Colon (tissue), 2 donors: ENCODE data around the gene SFMBT1.

Source experiments
- FAIRE-seq: peaks from 2 replicates; lab custom pipeline; 2012; peaks lifted over from hg19 to GRCh38; lab: Jason Lieb, UNC
- donor health status: control.
- donor health status: control.

SFMBT1 gene

GRCh38 chr3:52881871-52882270 is 164.0 kb downstream of the SFMBT1 start:
- no peak for FAIRE-seq

DNA sequence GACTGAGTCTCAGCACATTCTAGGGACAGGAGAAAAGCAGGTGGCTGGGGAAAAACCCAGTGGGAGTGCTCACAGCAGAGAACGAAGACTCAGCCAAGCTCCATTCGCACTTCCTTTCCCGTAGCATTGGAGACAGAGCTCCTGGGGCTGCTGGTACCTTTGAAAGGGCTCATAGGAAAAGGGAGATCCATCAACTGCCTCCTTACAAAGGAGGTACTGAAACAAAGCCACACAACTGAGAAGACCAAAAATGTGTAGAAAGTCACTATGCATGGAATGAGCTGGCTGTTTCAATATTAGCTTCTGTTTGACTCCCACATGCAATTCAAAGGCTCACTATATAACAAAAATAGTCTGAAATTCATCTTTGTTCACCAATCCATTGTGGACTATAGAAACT is 165.4 kb downstream of the SFMBT1 start:
- FAIRE-seq: no peak

GRCh38 chr3:52880047-52880446 is 165.8 kb downstream of the SFMBT1 start:
- no peak for FAIRE-seq

DNA sequence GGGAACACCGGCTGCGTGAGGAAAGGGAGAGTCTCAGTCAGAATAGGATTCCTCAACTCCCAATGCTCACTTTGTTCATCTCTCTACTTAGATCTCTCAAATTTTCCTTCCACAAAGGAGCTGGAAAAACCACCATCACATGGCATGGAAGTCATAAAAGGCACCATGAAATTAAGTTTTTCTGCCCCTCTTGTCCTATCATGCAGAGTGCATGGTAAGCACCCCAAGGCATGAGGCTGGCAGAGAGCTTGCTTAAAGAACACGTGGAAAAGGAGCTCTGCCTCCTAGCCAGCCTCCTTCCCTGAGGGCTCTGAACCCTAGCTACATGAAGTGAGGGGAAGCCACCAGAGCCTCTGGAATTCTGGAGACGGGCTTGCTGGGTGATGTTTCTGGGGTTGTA is 166.3 kb downstream of the SFMBT1 start:
- no peak for FAIRE-seq

- no peak for FAIRE-seq
Observed at GRCh38 chr3:52879090-52879489, 166.8 kb downstream of the SFMBT1 start.

DNA sequence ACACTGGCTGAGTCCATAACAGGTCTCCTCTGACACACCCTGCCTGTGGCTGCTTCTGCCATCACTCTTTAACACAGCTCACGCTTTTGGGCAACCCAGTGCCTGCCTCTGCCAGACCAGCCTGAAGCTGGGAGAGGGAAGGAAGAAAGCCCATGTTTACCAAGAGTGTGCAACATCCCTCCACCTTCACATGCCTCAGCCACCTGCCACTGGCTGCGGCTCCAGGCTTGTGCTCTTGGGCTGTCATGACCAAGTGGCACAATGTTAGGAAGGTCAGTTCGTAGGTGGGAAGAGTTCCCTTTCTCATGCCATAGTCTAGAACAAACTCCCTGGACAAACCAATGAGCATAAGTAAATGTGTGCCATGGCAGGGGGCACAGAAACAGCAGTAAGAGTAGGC is 168.8 kb downstream of the SFMBT1 start:
- no peak for FAIRE-seq

GRCh38 chr3:52874864-52875587 is 170.8 kb downstream of the SFMBT1 start:
- FAIRE-seq: no peak

GRCh38 chr3:52874160-52874701 is 171.6 kb downstream of the SFMBT1 start:
- FAIRE-seq: no peak

GRCh38 chr3:52873433-52874159 is 172.3 kb downstream of the SFMBT1 start:
- no peak for FAIRE-seq

GRCh38 chr3:52872245-52872644 is 173.6 kb downstream of the SFMBT1 start:
- no peak for FAIRE-seq

- FAIRE-seq: no peak
Observed at GRCh38 chr3:52871761-52872160, 174.1 kb downstream of the SFMBT1 start.

- no peak for FAIRE-seq
Observed at GRCh38 chr3:52870471-52870870, 175.4 kb downstream of the SFMBT1 start.

GRCh38 chr3:52866427-52866826 is 179.4 kb downstream of the SFMBT1 start:
- no peak for FAIRE-seq

- FAIRE-seq: no peak
Observed at GRCh38 chr3:52865994-52866393, 179.9 kb downstream of the SFMBT1 start.

GRCh38 chr3:52860424-52860768 is 185.5 kb downstream of the SFMBT1 start:
- no peak for FAIRE-seq

GRCh38 chr3:52859686-52860423 is 186.0 kb downstream of the SFMBT1 start:
- no peak for FAIRE-seq

- FAIRE-seq: no peak
Observed at GRCh38 chr3:52857864-52858263, 188.0 kb downstream of the SFMBT1 start.

GRCh38 chr3:52857133-52857532 is 188.7 kb downstream of the SFMBT1 start:
- no peak for FAIRE-seq

- FAIRE-seq: no peak
Observed at GRCh38 chr3:52856666-52857065, 189.2 kb downstream of the SFMBT1 start.

GRCh38 chr3:52854013-52854412 is 191.9 kb downstream of the SFMBT1 start:
- FAIRE-seq: no peak
